Endothelial cell of umbilical vein (primary cell): Measurements from ENCODE around the gene ARHGEF7. TPM values are rescaled to one million over a fixed set of nuclear protein-coding genes. Genes with fewer than 3 reads are reported as not detected.

Experiments used
- BruUV-seq: library from RNA; stranded (reverse); fragments of 400-500 nt; replicated peaks from 2 replicates; lab custom pipeline; 2021; lab: Mats Ljungman, UMichigan
- CTCF ChIA-PET: fragments of 300-600, 350-600 bp; sonication (Branson Sonifier 250); formaldehyde crosslinking; loops from one replicate; lab custom pipeline; 2021; ENCODE audit warnings: antibody characterized with exemption, inconsistent platforms; lab: Charles Lee
- POLR2A ChIA-PET: fragments of 300-600, 350-600 bp; sonication (Branson Sonifier 250); formaldehyde crosslinking; loops from one replicate; lab custom pipeline; 2021; ENCODE audit warnings: antibody characterized with exemption, inconsistent platforms; lab: Charles Lee
- DNase-seq: peaks from one replicate; pipeline ENCODE4 v3.0.0-alpha.2; 2011; ENCODE audit warnings: low read depth, low spot score
- FAIRE-seq: peaks from 2 replicates; lab custom pipeline; 2011; peaks lifted over from hg19 to GRCh38; lab: Jason Lieb, UNC
- H2AFZ ChIP-seq: 2 replicates; pipeline ENCODE4 v1.6.0; 2012; ENCODE audit warnings: low read depth, low read length, control low read depth, inconsistent platforms
- H3K27ac ChIP-seq: 2 replicates; pipeline ENCODE4 v1.5.1; 2011; ENCODE audit warnings: low read depth, mild to moderate bottlenecking, control low read depth, low read length, moderate library complexity; ENCODE audit not compliant: insufficient read depth
- H3K27me3 ChIP-seq, 2 experiments: 2 replicates each; pipeline versions ENCODE4 v1.6.0 to v1.6.1; 2011; ENCODE audit warnings: low read length in 2 of 2, mixed read lengths in 1 of 2; ENCODE audit not compliant: control insufficient read depth in 2 of 2, insufficient read depth in 2 of 2
- H3K36me3 ChIP-seq, 2 experiments: 2 replicates in 1 of 2; 3 replicates in 1 of 2; pipeline ENCODE4 v1.5.1; 2011; ENCODE audit warnings: low read length in 2 of 2, mild to moderate bottlenecking in 1 of 2, moderate library complexity in 1 of 2; ENCODE audit not compliant: control insufficient read depth in 2 of 2, insufficient read depth in 2 of 2; ENCODE audit errors: extremely low read depth in 1 of 2
- H3K4me1 ChIP-seq: 3 replicates; pipeline ENCODE4 v1.5.1; 2011; ENCODE audit warnings: mild to moderate bottlenecking, low read length; ENCODE audit not compliant: control insufficient read depth, insufficient read depth; ENCODE audit errors: extremely low read depth
- H3K4me2 ChIP-seq: 2 replicates; pipeline ENCODE4 v1.6.1; 2011; ENCODE audit warnings: low read length, control low read depth, mixed read lengths; ENCODE audit not compliant: insufficient read depth
- H3K4me3 ChIP-seq, 3 experiments: fragments of 200-600 bp in 1 of 3; sonication (generic), shearing (Covaris generic) in 1 of 3; replicated peaks in 1 of 3; 2 replicates each; pipeline ENCODE4 v1.5.1; 2011 to 2016; ENCODE audit warnings: control low read depth in 3 of 3, low read length in 3 of 3, mild to moderate bottlenecking in 2 of 3, inconsistent platforms in 1 of 3, low read depth in 1 of 3, moderate library complexity in 1 of 3; ENCODE audit not compliant: insufficient read depth in 1 of 3
- H3K79me2 ChIP-seq: 2 replicates; pipeline ENCODE4 v1.6.0; 2012; ENCODE audit warnings: low read length, inconsistent platforms; ENCODE audit not compliant: control insufficient read depth, insufficient read depth
- H3K9ac ChIP-seq: replicated peaks from 2 replicates; pipeline ENCODE3; 2011; ENCODE audit warnings: low read length, control low read depth; ENCODE audit not compliant: insufficient read depth; ENCODE audit errors: extremely low read depth
- H3K9me1 ChIP-seq: replicated peaks from 3 replicates; pipeline ENCODE4 v1.6.0; 2011; ENCODE audit warnings: mild to moderate bottlenecking, low read length; ENCODE audit not compliant: control insufficient read depth, insufficient read depth; ENCODE audit errors: extremely low read depth
- H3K9me3 ChIP-seq: replicated peaks from 2 replicates; pipeline ENCODE4 v1.5.1; 2012; ENCODE audit warnings: low read length, inconsistent platforms; ENCODE audit not compliant: control insufficient read depth, insufficient read depth
- H4K20me1 ChIP-seq: replicated peaks from 2 replicates; pipeline ENCODE3; 2011; ENCODE audit warnings: mild to moderate bottlenecking, low read length; ENCODE audit not compliant: control insufficient read depth, insufficient read depth; ENCODE audit errors: extremely low read depth
- EZH2 ChIP-seq: IDR thresholded peaks from 2 replicates; pipeline ENCODE4 v1.6.1; 2012; ENCODE audit warnings: borderline replicate concordance, low read depth, mild to moderate bottlenecking, moderate library complexity, low read length, inconsistent platforms; ENCODE audit not compliant: severe bottlenecking
- JUN ChIP-seq: IDR thresholded peaks from 2 replicates; pipeline ENCODE4 v1.6.1; 2011; ENCODE audit warnings: borderline replicate concordance, low read depth; ENCODE audit not compliant: insufficient read length, insufficient read depth
- MYC ChIP-seq: IDR thresholded peaks from one replicate; pipeline ENCODE4 v1.6.1; 2011; ENCODE audit warnings: mild to moderate bottlenecking, low read depth, low read length
- POLR2A ChIP-seq: IDR thresholded peaks from 2 replicates; pipeline ENCODE4 v1.6.1; 2012; ENCODE audit warnings: low read depth, mild to moderate bottlenecking, control low read depth, low read length
- POLR2AphosphoS5 ChIP-seq: IDR thresholded peaks from 2 replicates; pipeline ENCODE4 v1.6.1; 2012; ENCODE audit warnings: low read depth, mild to moderate bottlenecking, control low read depth, low read length, moderate library complexity; ENCODE audit not compliant: insufficient read depth
- dilution Hi-C: fragments of 300-500 bp; cut with MboI; formaldehyde crosslinking; loops from one replicate; pipeline ENCODE4 v1.15.0; 2019; ENCODE audit warnings: low sequenced_read_pairs; ENCODE audit not compliant: extremely low pct_ligation_motif_present
- intact Hi-C: fragments of 100-400 bp; cut with micrococcal nuclease; formaldehyde crosslinking; loops from one replicate; pipeline ENCODE4 v1.10.0; 2022
- polyA plus RNA-seq, 4 experiments: library from polyadenylated mRNA; depleted of rRNA in 3 of 4; stranded (reverse) in 3 of 4; unstranded in 1 of 4; fragments of >200 nt; gene quantifications; 2 replicates each; pipeline versions ENCODE4 v1.2.1 to v1.2.3, GENCODE V29; 2011 to 2012; ENCODE audit warnings: missing spikeins in 1 of 4
- total RNA-seq: library from RNA; stranded (reverse); gene quantifications from 2 replicates; pipeline ENCODE4 v1.2.3, GENCODE V29; 2021
- TF ChIP-seq, protein P1 (sequence below), 2 donors: IDR thresholded peaks; 1 replicate in 1 of 2; 2 replicates in 1 of 2; pipeline ENCODE4 v1.5.1; 2011; ENCODE audit warnings: low read length in 2 of 2, mild to moderate bottlenecking in 2 of 2, moderate library complexity in 2 of 2, control low read depth in 1 of 2, inconsistent platforms in 1 of 2, low read depth in 1 of 2; ENCODE audit not compliant: insufficient read depth in 1 of 2; ENCODE audit errors: extremely low read depth in 1 of 2

ARHGEF7 gene
- total and polyA plus RNA-seq, 2 donors (not counting 3 experiments of a cell fraction or from before 2014, with no cell fraction given), result 94.9 to 155 TPM

GRCh38 chr13:111110054-111110453 lies 5.1 kb upstream of the ARHGEF7 start:
- no peak for TF ChIP-seq JUN
- TF ChIP-seq MYC, result no peak
- TF ChIP-seq POLR2A, result no peak
- TF ChIP-seq, protein P1, sequence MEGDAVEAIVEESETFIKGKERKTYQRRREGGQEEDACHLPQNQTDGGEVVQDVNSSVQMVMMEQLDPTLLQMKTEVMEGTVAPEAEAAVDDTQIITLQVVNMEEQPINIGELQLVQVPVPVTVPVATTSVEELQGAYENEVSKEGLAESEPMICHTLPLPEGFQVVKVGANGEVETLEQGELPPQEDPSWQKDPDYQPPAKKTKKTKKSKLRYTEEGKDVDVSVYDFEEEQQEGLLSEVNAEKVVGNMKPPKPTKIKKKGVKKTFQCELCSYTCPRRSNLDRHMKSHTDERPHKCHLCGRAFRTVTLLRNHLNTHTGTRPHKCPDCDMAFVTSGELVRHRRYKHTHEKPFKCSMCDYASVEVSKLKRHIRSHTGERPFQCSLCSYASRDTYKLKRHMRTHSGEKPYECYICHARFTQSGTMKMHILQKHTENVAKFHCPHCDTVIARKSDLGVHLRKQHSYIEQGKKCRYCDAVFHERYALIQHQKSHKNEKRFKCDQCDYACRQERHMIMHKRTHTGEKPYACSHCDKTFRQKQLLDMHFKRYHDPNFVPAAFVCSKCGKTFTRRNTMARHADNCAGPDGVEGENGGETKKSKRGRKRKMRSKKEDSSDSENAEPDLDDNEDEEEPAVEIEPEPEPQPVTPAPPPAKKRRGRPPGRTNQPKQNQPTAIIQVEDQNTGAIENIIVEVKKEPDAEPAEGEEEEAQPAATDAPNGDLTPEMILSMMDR (IDR thresholded peaks at IDR 0.05; ENCODE audit: extremely low read depth in 1 of 2, insufficient read depth in 1 of 2, low read depth in 1 of 2, low read length in 2 of 2), result no peak
- TF ChIP-seq EZH2, result no peak
- TF ChIP-seq POLR2AphosphoS5, result no peak
- ChIA-PET CTCF (interaction anchor here (1.0 kb wide), 1 partner anchor 11 kb away, joined by 4 read pairs; no protein-coding TSS in a partner anchor), POLR2A (no interaction called here)
- BruUV-seq, result no TSS peak
- no peak for DNase-seq
- Histone ChIP-seq H3K4me2 (no peak overlapping the region), H3K36me3 (no peaks in the 10 kb centered on the region), H3K4me3 (no peak overlapping the region), H3K79me2 (no peaks in the 10 kb centered on the region), H3K9ac (no peak overlapping the region), H3K9me3 (no peaks in the 10 kb centered on the region), H2AFZ (no peak overlapping the region), H3K9me1 (no peaks in the 10 kb centered on the region), H3K27ac (no peak overlapping the region), H3K4me1 (peaks cover 3% of the 10 kb centered on the region), H3K27me3 (peaks cover 37 to 50% of the 10 kb centered on the region in 2 experiments), H4K20me1 (no peaks in the 10 kb centered on the region)
- FAIRE-seq, result no peak
- dilution Hi-C loops (no loop called here), intact Hi-C loops (no loop called here)
